Measurements from ENCODE around the gene MYO5C. TPM values are rescaled to one million over a fixed set of nuclear protein-coding genes. Genes with fewer than 3 reads are reported as not detected.

MYO5C gene
- total RNA-seq, 4 donors from 2014 or later = 17.8 to 25.5 (median 23.6) TPM

GRCh38 chr15:52220251-52220650, 75.4 kb downstream of the MYO5C start:
- Histone ChIP-seq H3K9me3 (no peaks in the 10 kb centered on the region), H3K4me3 (no peak overlapping the region), H3K4me1 (no peaks in the 10 kb centered on the region), H3K27ac (no peak overlapping the region), H3K36me3 (peaks cover 0 to 95% (median 0%) of the 10 kb centered on the region in 3 donors), H3K27me3 (no peaks in the 10 kb centered on the region)
- 73 to 83% methylated on average over 6 of the region's 6 CpGs for WGBS, 2 donors
- no peak for TF ChIP-seq POLR2A (IDR thresholded peaks at IDR 0.05)
- TF ChIP-seq CTCF (IDR thresholded peaks at IDR 0.05) = no peak
- DNase-seq = no peak
- intact Hi-C loops (cut with DNase I) = no loop called here

- DNase-seq = no peak
- H3K4me1 ChIP-seq = no peaks in the 10 kb centered on the region
- WGBS, 2 donors = 89 to 94% methylated on average over 4 of the region's 4 CpGs
- TF ChIP-seq CTCF (IDR thresholded peaks at IDR 0.05) (no peak), POLR2A (IDR thresholded peaks at IDR 0.05) (no peak)
- intact Hi-C loops (cut with DNase I) = no loop called here
- H3K4me3 ChIP-seq = no peak overlapping the region
- H3K27me3 ChIP-seq = no peaks in the 10 kb centered on the region
- no peaks in the 10 kb centered on the region for H3K9me3 ChIP-seq
- H3K36me3 ChIP-seq = peaks cover 0 to 95% (median 0%) of the 10 kb centered on the region in 3 donors
- no peak overlapping the region for H3K27ac ChIP-seq
Observed at GRCh38 chr15:52218816-52219215, 76.8 kb downstream of the MYO5C start.

- H3K9me3 ChIP-seq = no peaks in the 10 kb centered on the region
- intact Hi-C loops (cut with DNase I) = no loop called here
- H3K27me3 ChIP-seq = no peaks in the 10 kb centered on the region
- H3K36me3 ChIP-seq = peaks cover 0 to 95% (median 0%) of the 10 kb centered on the region in 3 donors
- TF ChIP-seq POLR2A (IDR thresholded peaks at IDR 0.05) (no peak), CTCF (IDR thresholded peaks at IDR 0.05) (no peak)
- H3K4me3 ChIP-seq = no peak overlapping the region
- no peaks in the 10 kb centered on the region for H3K4me1 ChIP-seq
- 80 to 82% methylated on average over 3 of the region's 3 CpGs for WGBS, 2 donors
- DNase-seq = no peak
- H3K27ac ChIP-seq = no peak overlapping the region
Observed at GRCh38 chr15:52218371-52218770, 77.2 kb downstream of the MYO5C start.

GRCh38 chr15:52217186-52217585, 78.4 kb downstream of the MYO5C start:
- Histone ChIP-seq H3K4me1 (no peaks in the 10 kb centered on the region), H3K4me3 (no peak overlapping the region), H3K9me3 (no peaks in the 10 kb centered on the region), H3K36me3 (peaks cover 0 to 95% (median 0%) of the 10 kb centered on the region in 3 donors), H3K27ac (no peak overlapping the region), H3K27me3 (no peaks in the 10 kb centered on the region)
- no peak for DNase-seq
- WGBS, 2 donors = 64 to 73% methylated on average over 2 to 10 of the region's 10 CpGs
- no peak for TF ChIP-seq POLR2A (IDR thresholded peaks at IDR 0.05)
- peak in 1 of 6 experiments; percentile 37 for TF ChIP-seq CTCF (IDR thresholded peaks at IDR 0.05)
- intact Hi-C loops (cut with DNase I) = no loop called here

GRCh38 chr15:52214553-52214952, 81.1 kb downstream of the MYO5C start:
- Histone ChIP-seq H3K9me3 (no peaks in the 10 kb centered on the region), H3K27me3 (no peaks in the 10 kb centered on the region), H3K27ac (no peak overlapping the region), H3K4me1 (no peaks in the 10 kb centered on the region), H3K4me3 (no peak overlapping the region), H3K36me3 (peaks cover 0 to 96% (median 0%) of the 10 kb centered on the region in 3 donors)
- DNase-seq = no peak
- intact Hi-C loops (cut with DNase I) = no loop called here
- no peak for TF ChIP-seq POLR2A (IDR thresholded peaks at IDR 0.05)
- no peak for TF ChIP-seq CTCF (IDR thresholded peaks at IDR 0.05)
- WGBS, 2 donors = 88 to 94% methylated on average over 1 of the region's 1 CpG

Measured in esophagus squamous epithelium (tissue), 5 donors.